Activated CD4-positive, alpha-beta T cell treated with anti-CD3 and anti-CD28 coated beads, Interleukin-2, amount 10 ng/mL, durations not matched to agents 24 days and 14 days (primary cell): ENCODE data around the gene MLST8. TPM values are rescaled to one million over a fixed set of nuclear protein-coding genes. Genes with fewer than 3 reads are reported as not detected.

Source experiments
- DNase-seq: peaks from one replicate; pipeline ENCODE4 v3.0.0; 2022
- H3K27ac Mint-ChIP-seq: one replicate; pipeline ENCODE4 v1.8.0; 2022; ENCODE audit warnings: mild to moderate bottlenecking, mixed read lengths
- H3K27me3 Mint-ChIP-seq: one replicate; pipeline ENCODE4 v1.8.0; 2022; ENCODE audit warnings: mixed read lengths
- H3K36me3 Mint-ChIP-seq: one replicate; pipeline ENCODE4 v1.8.0; 2022; ENCODE audit warnings: low read depth, mild to moderate bottlenecking, mixed read lengths
- H3K4me1 Mint-ChIP-seq: one replicate; pipeline ENCODE4 v1.8.0; 2021; ENCODE audit warnings: mixed read lengths
- H3K4me3 Mint-ChIP-seq: one replicate; pipeline ENCODE4 v1.8.0; 2022; ENCODE audit warnings: mild to moderate bottlenecking, moderate library complexity, mixed read lengths
- H3K9me3 Mint-ChIP-seq: one replicate; pipeline ENCODE4 v1.8.0; 2021; ENCODE audit warnings: mixed read lengths
- intact Hi-C: fragments of 100-400 bp; cut with micrococcal nuclease; formaldehyde crosslinking; loops from one replicate; pipeline ENCODE4 v1.15.1; 2023
- total RNA-seq: library from RNA; stranded (reverse); gene quantifications from 2 replicates; pipeline ENCODE4 v1.2.3, GENCODE V29; 2022

The MLST8 gene
- total RNA-seq, 1 donor from 2014 or later = 65.2 TPM

DNA sequence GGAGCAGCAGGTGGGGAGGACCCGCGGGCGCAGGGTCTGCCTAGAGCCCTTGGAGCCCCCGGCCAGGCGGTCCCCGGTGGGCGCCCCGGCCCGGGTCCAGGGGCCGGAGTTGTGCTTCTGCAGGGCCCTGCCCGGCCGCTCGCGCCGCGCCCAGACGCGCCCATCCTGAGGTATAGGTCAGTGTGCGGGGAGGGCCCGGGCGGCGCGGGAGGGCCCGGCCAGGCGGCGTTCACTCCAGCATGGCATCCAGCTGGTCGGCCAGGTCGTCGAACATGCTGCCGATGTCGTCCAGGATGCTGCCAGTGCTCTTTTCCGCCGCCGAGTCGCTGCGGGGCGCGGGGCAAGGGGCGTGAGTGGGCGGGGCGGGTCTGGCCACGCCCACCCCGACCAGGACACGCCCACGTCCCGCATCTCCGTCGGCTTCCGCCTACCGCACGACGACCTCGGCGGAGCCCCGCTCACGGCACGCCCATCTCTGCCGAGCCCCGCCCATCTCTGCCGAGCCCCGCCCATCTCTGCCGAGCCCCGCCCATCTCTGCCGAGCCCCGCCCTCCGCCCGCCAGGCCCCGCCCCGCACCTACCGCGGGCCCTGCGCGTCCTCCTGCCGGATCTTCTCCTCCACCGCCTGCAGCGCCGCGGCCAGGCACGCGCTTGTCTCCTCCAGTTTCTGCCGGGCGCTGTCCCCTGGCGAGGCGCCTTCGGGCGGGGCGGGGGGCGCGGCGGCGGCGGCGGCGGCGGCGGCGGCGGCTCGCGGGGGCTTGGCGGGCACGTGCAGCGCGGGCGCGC lies 26.7 kb upstream of the MLST8 start:
- DNase-seq = peak; percentile 76
- Mint-ChIP-seq H3K9me3 (no peaks in the 10 kb centered on the region), H3K27ac (no peak overlapping the region), H3K36me3 (peaks cover 12% of the 10 kb centered on the region), H3K4me3 (no peak overlapping the region), H3K27me3 (no peaks in the 10 kb centered on the region), H3K4me1 (no peaks in the 10 kb centered on the region)
- intact Hi-C loops = no loop called here

DNA sequence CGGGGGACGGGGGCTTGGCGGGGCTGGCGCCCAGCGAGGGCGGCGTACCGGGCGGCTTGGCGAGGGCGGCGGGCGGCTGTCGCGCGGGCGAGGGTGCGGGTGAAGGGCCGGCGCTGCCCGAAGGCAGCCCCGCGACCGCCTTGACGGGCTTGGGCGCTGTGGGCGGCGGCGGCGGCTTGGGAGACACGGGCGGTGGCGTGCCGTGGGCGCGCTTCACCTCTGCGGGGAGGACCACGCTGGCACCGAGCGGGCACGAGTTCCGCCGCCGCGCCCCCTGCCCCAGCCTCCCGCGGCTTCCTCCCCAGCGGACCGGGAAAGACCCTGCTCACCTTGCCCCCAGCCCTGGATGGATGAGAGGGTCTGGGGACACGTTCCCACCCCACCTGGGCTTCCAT lies 26.1 kb upstream of the MLST8 start:
- Mint-ChIP-seq H3K36me3 (peaks cover 9% of the 10 kb centered on the region), H3K4me3 (no peak overlapping the region), H3K27me3 (no peaks in the 10 kb centered on the region), H3K27ac (no peak overlapping the region), H3K4me1 (no peaks in the 10 kb centered on the region), H3K9me3 (no peaks in the 10 kb centered on the region)
- intact Hi-C loops = no loop called here
- DNase-seq = no peak

- H3K27ac Mint-ChIP-seq = no peak overlapping the region
- DNase-seq = no peak
- no peaks in the 10 kb centered on the region for H3K9me3 Mint-ChIP-seq
- peaks cover 4% of the 10 kb centered on the region for H3K36me3 Mint-ChIP-seq
- no peaks in the 10 kb centered on the region for H3K4me1 Mint-ChIP-seq
- no peaks in the 10 kb centered on the region for H3K27me3 Mint-ChIP-seq
- no peak overlapping the region for H3K4me3 Mint-ChIP-seq
- intact Hi-C loops = no loop called here
These were observed 25.7 kb upstream of the MLST8 start for GRCh38 chr16:2179576-2179975.

GRCh38 chr16:2180461-2180860 lies 24.8 kb upstream of the MLST8 start:
- Mint-ChIP-seq H3K27me3 (no peaks in the 10 kb centered on the region), H3K4me1 (no peaks in the 10 kb centered on the region), H3K36me3 (peaks cover 2% of the 10 kb centered on the region), H3K4me3 (no peak overlapping the region), H3K27ac (no peak overlapping the region), H3K9me3 (no peaks in the 10 kb centered on the region)
- intact Hi-C loops = no loop called here
- no peak for DNase-seq

- Mint-ChIP-seq H3K36me3 (peaks cover under 1% of the 10 kb centered on the region), H3K27me3 (no peaks in the 10 kb centered on the region), H3K9me3 (no peaks in the 10 kb centered on the region), H3K27ac (no peak overlapping the region), H3K4me3 (no peak overlapping the region), H3K4me1 (no peaks in the 10 kb centered on the region)
- intact Hi-C loops = no loop called here
- DNase-seq = no peak
These were observed 24.0 kb upstream of the MLST8 start for GRCh38 chr16:2180962-2181923.

- no peaks in the 10 kb centered on the region for H3K9me3 Mint-ChIP-seq
- DNase-seq = no peak
- intact Hi-C loops = no loop called here
- no peak overlapping the region for H3K4me3 Mint-ChIP-seq
- H3K36me3 Mint-ChIP-seq = no peaks in the 10 kb centered on the region
- no peaks in the 10 kb centered on the region for H3K4me1 Mint-ChIP-seq
- H3K27ac Mint-ChIP-seq = no peak overlapping the region
- no peaks in the 10 kb centered on the region for H3K27me3 Mint-ChIP-seq
These were observed 23.3 kb upstream of the MLST8 start for GRCh38 chr16:2181952-2182351.

GRCh38 chr16:2183671-2184070 lies 21.6 kb upstream of the MLST8 start:
- Mint-ChIP-seq H3K9me3 (no peaks in the 10 kb centered on the region), H3K36me3 (no peaks in the 10 kb centered on the region), H3K27me3 (no peaks in the 10 kb centered on the region), H3K4me3 (no peak overlapping the region), H3K27ac (no peak overlapping the region), H3K4me1 (no peaks in the 10 kb centered on the region)
- intact Hi-C loops = no loop called here
- DNase-seq = no peak

GRCh38 chr16:2184346-2184745 lies 20.9 kb upstream of the MLST8 start:
- H3K4me1 Mint-ChIP-seq = no peaks in the 10 kb centered on the region
- H3K36me3 Mint-ChIP-seq = no peaks in the 10 kb centered on the region
- DNase-seq = no peak
- no peak overlapping the region for H3K4me3 Mint-ChIP-seq
- H3K27me3 Mint-ChIP-seq = no peaks in the 10 kb centered on the region
- H3K9me3 Mint-ChIP-seq = no peaks in the 10 kb centered on the region
- H3K27ac Mint-ChIP-seq = no peak overlapping the region
- intact Hi-C loops = no loop called here

GRCh38 chr16:2184962-2185361 lies 20.3 kb upstream of the MLST8 start:
- Mint-ChIP-seq H3K4me1 (no peaks in the 10 kb centered on the region), H3K36me3 (no peaks in the 10 kb centered on the region), H3K4me3 (no peak overlapping the region), H3K27me3 (no peaks in the 10 kb centered on the region), H3K9me3 (no peaks in the 10 kb centered on the region), H3K27ac (no peak overlapping the region)
- DNase-seq = no peak
- intact Hi-C loops = no loop called here

DNA sequence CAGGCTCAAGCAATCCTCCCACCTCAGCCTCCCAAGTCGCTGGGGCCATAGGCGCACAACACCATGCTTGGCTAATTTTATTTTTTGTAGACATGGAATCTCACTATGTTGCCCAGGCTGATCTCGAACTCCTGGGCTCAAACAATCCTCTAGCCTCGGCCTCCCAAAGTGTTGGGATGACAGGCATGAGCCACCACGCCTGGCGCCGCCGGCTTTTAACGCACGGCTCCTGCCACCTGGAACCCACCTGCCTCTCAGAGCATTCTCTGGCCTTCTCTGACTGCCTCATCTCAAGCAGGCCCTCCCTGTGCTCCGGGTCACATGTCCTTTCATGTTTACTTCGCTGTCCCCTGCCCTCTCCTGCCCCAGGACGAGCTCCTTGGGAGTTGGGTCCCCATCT lies 19.2 kb upstream of the MLST8 start:
- Mint-ChIP-seq H3K27me3 (no peaks in the 10 kb centered on the region), H3K36me3 (no peaks in the 10 kb centered on the region), H3K27ac (no peak overlapping the region), H3K4me3 (no peak overlapping the region), H3K9me3 (no peaks in the 10 kb centered on the region), H3K4me1 (no peaks in the 10 kb centered on the region)
- no peak for DNase-seq
- intact Hi-C loops = no loop called here

DNA sequence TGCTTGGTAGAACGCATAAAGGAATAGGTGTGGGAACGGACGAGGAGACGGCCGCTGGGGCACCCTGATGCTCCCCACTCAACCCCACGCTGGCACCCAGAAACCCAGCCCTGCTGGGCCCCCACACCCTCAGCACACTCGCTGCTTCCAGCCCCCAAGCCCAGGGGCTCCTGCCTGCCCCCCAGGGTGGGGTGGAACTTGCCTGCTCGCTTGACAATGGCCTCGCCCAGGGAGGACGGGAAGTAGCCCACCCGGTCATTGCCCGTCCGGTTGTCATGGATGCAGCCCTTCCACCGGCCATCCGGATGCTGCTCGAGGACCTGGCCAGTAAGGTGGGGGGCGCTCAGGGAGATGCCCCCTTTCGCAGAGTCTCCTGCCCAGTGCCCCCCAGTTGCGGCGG lies 18.7 kb upstream of the MLST8 start:
- Mint-ChIP-seq H3K27me3 (no peaks in the 10 kb centered on the region), H3K4me1 (no peaks in the 10 kb centered on the region), H3K9me3 (no peaks in the 10 kb centered on the region), H3K36me3 (no peaks in the 10 kb centered on the region), H3K4me3 (no peak overlapping the region), H3K27ac (no peak overlapping the region)
- no peak for DNase-seq
- intact Hi-C loops = no loop called here

DNA sequence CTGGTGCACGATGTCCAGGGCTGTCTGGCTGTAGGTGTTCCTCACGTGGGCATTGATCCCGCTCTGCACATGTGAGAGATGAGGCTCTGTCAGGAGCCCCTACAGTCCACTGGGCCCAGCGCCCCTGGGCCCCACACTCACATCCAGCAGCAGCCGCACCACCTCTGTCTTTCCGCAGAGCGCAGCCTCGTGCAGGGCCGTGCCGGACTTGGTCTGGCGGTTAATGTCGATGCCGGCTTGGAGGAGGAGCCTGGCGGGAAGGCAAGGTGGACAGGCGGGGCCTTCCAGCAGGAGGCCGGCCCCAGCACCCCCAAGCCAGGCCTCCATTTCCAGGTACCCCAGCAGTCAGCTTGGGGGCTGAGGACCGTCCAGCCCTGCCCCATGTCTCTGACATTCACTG lies 18.0 kb upstream of the MLST8 start:
- no peak for DNase-seq
- no peaks in the 10 kb centered on the region for H3K9me3 Mint-ChIP-seq
- intact Hi-C loops = no loop called here
- H3K27me3 Mint-ChIP-seq = no peaks in the 10 kb centered on the region
- no peak overlapping the region for H3K4me3 Mint-ChIP-seq
- no peaks in the 10 kb centered on the region for H3K4me1 Mint-ChIP-seq
- no peaks in the 10 kb centered on the region for H3K36me3 Mint-ChIP-seq
- no peak overlapping the region for H3K27ac Mint-ChIP-seq

GRCh38 chr16:2188395-2188794 lies 16.9 kb upstream of the MLST8 start:
- Mint-ChIP-seq H3K4me3 (no peak overlapping the region), H3K36me3 (no peaks in the 10 kb centered on the region), H3K9me3 (no peaks in the 10 kb centered on the region), H3K27ac (no peak overlapping the region), H3K4me1 (no peaks in the 10 kb centered on the region), H3K27me3 (no peaks in the 10 kb centered on the region)
- intact Hi-C loops = no loop called here
- DNase-seq = no peak

DNA sequence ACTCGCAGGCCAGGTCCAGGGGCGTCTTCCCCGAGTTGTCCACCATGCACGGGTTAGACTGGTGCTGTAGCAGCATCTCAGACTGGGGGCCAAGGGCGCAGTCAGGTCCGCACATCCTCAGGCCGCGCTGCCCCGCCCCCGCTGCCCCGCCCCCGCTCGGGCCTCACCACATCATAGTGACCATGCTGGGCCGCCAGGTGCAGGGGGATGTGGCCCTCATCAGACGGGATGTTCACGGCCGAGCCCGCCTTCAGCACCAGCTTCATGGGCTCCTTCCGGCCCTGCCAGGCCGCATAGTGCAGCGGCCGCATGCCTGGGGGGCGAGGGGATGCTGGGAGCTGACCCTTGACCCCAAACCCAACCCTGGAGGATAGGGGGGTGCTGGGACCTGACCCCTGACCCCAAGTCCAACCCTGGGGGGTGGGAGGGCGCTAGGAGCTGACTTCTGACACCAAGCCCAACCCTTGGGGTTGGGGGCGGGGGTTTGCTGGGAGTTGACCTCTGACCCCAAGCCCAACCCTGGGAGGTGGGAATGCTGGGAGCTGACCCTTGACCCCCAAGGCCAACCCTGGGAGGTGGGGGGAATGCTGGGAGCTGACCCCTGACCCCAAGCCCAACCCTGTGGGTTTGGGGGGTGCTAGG lies 15.9 kb upstream of the MLST8 start:
- Mint-ChIP-seq H3K4me1 (no peaks in the 10 kb centered on the region), H3K27me3 (peaks cover 5% of the 10 kb centered on the region), H3K36me3 (no peaks in the 10 kb centered on the region), H3K4me3 (no peak overlapping the region), H3K9me3 (no peaks in the 10 kb centered on the region), H3K27ac (no peak overlapping the region)
- no peak for DNase-seq
- intact Hi-C loops = no loop called here
